ENCODE measurements around the gene NRAP.

Gene NRAP

DNA sequence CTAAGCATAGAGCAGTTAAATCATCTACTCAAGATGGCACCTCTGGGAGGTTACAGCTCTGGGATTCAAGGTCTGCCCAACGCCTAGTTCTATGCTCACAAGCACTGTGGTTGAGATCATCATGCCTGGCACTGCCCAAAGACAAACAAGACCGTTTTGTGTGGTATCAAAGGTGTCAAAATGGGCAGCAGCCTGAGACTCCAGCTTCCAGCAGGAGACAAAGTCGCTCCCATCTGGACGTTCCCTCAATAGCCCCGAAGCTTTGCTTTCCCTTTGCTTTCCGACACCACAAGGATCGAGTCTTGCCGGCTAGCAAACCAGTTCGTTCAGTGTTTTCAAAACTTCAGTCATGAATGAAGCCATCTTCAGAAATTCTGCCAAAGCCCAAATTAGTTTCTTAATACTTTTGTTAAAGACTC, 105.9 kb downstream of the NRAP start:
- DNase-seq: no peak

- DNase-seq: no peak
Measured at GRCh38 chr10:113557424-113557862, 106.4 kb downstream of the NRAP start.

GRCh38 chr10:113555751-113556150, 108.1 kb downstream of the NRAP start:
- DNase-seq: no peak

DNA sequence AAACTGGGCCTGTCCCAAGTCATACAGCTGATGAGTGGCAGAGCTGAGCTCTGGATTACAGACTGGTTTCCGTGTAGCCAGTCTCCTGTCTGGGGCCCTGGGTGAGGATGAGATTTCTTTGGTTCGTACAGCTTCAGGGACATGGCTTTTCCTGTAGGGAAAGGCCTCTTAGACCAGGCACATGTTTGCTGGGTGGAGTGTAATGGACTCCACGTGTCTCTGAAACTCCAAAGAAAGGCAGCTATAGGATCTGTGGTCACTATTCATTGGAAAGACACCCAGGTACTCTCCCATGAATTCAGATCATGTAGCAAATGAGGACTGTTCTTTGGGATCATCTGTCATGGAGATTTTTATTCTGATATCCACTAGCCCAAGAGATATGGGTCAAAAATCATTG, 108.6 kb downstream of the NRAP start:
- no peak for DNase-seq

GRCh38 chr10:113554214-113554613, 109.6 kb downstream of the NRAP start:
- DNase-seq: no peak

GRCh38 chr10:113553149-113553548, 110.7 kb downstream of the NRAP start:
- no peak for DNase-seq

DNA sequence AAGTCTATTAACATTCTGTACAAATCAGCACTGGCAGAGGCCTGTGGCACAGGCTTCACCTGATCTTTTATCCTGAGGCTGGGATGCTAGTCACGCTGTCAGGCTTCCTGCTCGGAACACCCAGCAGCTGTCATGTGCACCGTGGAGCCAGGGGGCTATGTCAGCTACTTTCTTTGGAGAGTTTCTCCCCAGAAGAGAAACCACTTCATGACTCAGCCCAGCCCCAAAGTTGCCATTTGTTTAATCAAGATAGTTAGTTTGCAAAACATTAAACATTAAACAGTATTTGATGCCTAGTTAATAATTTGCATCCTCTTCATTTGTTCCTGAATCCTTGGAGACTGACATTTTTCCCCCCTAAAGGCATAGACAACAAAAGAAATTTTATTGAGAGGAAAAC, 111.1 kb downstream of the NRAP start, which contains the start of gene HABP2:
HABP2 (plus strand) TSS at position 353 of the 400 bp plus-strand sequence. CDS start 69 bp downstream, outside the sequence.
- DNase-seq: no peak

GRCh38 chr10:113552014-113552413, 111.8 kb downstream of the NRAP start:
- no peak for DNase-seq

GRCh38 chr10:113550365-113550764, 113.5 kb downstream of the NRAP start:
- no peak for DNase-seq

DNA sequence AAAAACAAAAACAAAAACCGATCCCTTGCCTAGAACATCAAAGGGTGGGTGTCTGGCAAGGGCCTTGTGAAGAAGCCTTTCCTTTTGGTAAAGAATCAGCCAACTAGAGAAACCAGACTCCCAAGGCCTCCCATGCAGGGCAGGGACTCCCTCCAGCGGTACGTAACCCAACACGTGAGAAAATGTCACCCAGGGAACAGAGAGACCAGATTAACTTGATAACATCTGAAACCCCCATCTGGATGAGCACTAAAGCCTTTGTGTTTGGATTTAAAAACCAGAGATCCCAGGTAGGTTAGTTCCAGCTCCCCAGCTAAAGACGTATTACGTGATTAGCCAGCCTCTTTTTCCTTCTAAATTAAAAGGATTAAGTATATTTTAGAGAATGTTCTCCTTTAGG, 114.0 kb downstream of the NRAP start:
- no peak for DNase-seq

GRCh38 chr10:113547426-113547825, 116.4 kb downstream of the NRAP start:
- no peak for DNase-seq

GRCh38 chr10:113544392-113544791, 119.4 kb downstream of the NRAP start:
- no peak for DNase-seq

GRCh38 chr10:113543107-113543955, 120.5 kb downstream of the NRAP start:
- DNase-seq: no peak

DNA sequence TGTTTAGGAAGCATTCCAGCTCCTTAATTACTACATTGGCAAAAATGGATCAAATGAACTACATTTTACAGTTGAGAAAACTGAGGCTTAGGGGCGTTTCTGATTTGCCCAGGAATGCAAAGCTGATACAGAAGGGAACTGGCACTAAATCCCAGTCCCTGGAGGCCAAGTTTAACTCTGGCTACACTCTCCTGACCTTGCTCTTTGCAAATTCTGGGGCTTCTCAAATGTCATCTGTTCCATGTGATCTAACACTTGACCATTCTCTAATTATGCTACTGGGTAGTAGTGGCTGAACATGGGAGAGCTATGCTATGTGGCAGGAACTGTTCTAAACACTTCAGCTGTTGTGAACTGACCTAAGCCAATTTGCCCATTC, 122.3 kb downstream of the NRAP start:
- DNase-seq: no peak

- no peak for DNase-seq
Measured at GRCh38 chr10:113540845-113541548, 122.8 kb downstream of the NRAP start.

DNA sequence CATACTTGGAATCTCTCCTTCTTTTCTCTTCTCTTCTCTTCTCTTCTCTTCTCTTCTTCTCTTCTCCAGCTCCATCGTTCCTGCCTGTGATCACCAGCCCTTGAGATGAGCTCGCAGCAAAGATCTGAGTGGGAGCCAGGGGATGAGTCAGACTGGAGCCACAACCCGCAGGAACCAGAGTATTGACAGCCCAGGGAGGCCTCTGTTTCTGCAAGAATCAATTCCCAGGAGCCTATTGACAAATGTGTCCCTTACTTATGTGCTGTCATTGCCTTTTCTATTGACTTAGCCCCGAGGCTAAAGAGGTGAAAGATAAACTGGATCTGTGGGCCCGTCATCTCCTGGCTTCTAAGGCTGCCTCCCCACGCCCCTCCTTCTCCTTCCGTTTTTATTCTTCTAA, 124.1 kb downstream of the NRAP start:
- no peak for DNase-seq
